GM19397 (cell line): ENCODE measurements around the gene NXPE1.
"Not testable (repeated sequence)": the region's sequence is repeated elsewhere in the genome, so short reads cannot be mapped to it uniquely, and the experiment has no call there.

Source experiments
- ATAC-seq: cut with Tn5 transposase; IDR thresholded peaks from one replicate; pipeline ENCODE4 v1.9.1; 2021; ENCODE audit warnings: mild to moderate bottlenecking, moderate library complexity; ENCODE audit not compliant: unreplicated experiment

Gene NXPE1

DNA sequence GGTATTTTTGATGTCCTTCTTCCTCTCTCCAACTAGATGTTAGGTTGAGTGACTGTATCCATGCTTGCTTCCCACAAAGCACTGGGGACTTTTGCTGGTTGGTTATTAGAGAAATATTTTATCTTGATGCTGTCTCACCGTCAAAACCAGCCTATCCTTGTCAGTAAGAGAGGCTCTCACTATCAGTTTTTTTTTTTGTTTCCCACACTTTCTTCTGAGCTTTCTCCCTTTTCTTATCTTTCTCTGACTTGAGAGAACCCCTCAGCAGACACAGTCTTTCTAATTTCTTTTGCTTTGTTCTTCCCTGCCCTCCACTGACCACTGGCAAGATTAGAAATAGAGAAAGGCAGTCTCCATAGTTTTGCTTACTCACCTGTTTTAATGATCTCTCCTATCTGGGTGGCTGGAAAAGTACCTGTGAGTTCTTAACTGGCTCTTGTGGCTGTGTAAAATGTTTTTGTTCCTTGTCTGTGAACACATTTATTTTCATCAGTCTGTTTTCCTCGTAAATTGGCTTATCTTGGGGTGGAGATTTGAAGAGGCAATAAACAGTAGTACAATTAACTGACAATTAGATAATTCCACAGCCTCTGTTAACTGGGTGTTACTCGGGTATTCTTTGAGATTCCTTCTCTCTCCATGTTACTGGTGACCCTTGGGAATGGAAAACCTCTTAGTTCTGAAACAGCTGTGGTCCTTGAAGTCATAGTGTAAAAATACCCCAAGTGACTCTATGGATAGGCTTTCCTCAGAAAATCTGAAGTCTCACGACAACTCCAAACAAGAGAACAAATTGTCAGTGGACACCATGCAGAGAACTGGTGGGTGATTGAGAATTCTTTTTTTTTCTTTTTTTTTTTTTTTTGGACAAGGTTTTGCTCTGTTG lies at the start of gene NXPE1:
TSS of gene NXPE1 (minus strand) at position 457 of the 886 bp plus-strand sequence. CDS start 8,680 bp downstream, outside the sequence.
- ATAC-seq = no peak

DNA sequence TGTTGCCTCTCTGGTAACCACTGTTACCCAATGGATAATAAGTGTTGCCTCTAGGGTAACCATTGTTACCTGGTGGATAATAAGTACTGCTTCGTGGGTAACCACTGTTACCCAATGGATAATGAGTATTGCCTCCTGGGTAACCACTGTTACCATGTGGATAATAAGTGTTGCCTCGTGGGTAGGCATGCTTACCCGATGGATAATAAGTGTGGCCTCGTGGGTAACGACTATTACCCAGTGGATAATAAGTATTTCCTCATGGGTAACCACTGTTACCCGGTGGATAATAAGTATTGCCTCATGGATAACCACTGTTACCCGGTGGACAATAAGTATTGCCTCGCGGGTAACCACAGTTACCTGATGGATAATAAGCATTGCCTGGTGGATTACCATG lies 49.7 kb upstream of the NXPE1 start:
- no peak for ATAC-seq

DNA sequence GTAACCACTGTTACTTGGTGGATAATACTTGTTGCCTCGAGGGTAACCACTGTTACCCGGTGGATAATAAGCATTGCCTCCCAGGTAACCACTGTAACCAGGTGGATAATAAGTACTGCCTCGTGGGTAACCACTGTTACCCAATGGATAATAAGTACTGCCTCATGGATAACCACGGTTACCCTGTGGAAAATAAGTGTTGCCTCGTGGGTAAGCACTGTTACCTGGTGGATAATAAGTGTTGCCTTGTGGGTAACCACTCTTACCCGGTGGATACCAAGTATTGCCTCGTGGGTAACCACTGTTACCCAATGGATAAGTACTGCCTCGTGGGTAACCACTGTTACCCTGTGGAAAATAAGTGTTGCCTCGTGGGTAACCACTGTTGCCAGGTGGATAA lies 48.9 kb upstream of the NXPE1 start:
- not testable (repeated sequence) for ATAC-seq

DNA sequence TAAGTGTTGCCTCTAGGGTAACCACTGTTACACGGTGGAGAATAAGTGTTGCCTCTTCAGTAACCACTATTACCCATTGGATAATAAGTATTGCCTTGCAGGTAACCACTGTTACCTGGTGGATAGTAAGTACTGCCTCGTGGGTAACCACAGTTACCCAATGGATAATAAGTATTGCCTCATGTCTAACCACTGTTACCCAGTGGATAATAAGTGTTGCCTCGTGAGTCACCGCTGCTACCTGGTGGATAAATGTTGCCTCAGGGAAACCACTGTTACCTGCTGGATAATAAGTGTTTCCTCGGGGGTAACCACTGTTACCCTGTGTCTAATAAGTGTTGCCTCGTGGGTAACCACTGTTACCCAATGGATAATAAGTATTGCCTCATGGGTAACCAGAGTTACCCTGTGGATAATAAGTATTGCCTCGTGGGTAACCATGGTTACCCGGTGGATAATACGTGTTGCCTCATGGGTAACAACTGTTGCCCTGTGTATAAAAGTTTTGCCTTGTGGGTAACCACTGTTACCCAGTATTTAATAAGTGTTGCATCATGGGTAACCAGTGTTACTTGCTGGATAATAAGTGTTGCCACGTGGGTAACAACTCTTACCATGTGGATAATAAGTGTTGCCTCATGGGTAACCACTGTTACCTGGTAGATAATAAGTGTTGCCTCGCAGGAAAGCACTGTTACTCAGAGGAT lies 48.2 kb upstream of the NXPE1 start:
- no peak for ATAC-seq

DNA sequence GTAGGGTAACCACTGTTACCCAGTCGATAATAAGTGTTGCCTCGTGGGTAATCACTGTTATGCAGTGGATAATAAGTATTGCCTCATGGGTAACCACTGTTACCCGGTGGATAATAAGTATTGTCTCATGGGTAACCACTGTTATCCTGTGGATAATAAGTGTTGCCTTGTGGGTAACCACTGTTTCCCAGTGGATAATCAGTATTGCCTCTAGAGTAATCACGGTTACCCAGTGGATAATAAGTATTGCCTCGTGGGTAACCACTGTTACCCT lies 47.1 kb upstream of the NXPE1 start:
- ATAC-seq = not testable (repeated sequence)

DNA sequence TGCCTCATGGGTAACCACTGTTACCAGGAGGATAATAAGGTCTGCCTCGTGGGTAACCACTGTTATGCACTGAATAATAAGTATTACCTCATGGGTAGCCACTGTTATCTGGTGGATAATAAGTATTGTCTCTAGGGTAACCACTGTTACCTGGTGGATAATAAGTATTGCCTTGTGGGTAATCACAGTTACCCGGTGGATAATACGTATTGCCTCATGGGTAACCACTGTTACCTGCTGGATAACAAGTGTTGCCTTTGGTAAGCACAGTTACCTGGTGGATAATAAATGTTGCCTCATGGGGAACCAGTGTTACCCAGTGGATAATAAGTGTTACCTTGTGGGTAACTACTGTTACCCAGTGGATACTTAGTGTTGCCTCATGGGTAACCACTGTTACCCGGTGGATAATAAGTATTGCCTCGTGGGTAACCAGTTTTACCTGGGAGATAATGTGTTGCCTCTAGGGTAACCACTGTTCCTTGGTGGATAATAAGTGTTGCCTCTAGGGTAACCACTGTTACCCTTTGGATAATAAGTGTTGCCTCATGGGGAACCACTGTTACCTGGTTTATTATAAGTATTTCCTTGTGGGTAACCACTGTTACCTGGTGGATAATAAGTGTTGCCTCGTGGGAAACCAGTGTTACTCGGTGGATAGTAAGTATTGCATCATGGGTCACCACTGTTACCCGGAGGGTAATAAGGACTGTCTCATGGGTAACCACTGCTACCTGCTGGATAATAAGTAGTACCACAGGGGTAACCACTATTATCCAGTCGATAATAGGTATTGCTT lies 46.5 kb upstream of the NXPE1 start:
- ATAC-seq = no peak

DNA sequence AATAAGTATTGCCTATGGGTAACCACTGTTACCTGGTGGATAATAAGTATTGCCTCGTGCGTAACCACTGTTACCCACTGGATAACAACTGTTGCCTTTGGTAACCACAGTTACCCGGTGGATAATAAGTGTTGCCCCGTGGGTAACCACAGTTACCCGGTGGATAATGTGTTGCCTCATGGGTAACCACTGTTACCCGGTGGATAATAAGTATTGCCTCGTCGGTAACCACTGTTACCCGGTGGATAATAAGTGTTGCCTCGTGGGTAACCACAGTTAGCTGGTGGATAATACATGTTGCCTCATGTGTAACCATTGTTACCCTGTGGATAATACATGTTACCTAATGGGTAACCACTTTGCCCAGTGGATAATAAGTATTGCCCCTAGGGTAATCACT lies 45.7 kb upstream of the NXPE1 start:
- ATAC-seq = no peak

DNA sequence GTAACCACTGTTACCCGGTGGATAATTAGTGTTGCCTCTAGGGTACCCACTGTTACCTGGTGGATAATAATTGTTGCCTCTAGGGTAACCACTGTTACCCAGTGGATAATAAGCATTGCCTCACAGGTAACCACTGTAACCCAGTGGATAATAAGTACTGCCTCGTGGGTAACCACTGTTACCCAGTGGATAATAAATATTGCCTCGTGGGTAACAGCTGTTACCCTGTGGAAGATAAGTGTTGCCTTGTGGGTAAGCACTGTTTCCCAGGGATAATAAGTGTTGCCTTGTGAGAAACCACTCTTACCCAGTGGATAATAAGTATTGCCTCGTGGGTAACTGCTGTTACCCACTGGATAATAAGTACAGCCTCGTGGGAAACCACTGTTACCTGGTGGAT lies 45.2 kb upstream of the NXPE1 start:
- ATAC-seq = no peak

DNA sequence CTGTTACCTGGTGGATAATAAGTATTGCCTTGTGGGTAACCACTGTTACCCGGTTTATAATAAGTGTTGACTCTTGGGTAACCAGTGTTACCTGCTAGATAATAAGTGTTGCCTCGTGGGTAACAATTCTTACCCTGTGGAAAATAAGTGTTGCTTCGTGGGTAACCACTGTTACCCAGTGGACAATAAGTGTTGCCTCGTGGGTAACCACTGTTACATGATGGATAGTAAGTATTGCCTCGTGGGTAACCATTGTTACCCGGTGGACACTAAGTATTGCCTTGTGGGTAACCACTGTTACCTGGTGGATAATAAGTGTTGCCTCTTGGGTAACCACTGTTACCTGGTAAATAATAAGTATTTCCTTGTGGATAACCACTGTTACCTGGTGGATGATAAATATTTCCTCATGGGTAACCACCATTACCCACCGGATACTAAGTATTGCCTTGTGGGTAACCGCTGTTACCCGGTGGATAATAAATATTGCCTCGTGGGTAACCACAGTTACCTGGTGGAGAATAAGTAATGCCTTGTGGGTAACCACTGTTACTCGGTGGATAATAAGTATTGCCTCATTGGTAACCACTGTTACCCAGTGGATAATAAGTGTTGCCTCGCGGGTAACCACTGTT lies 44.6 kb upstream of the NXPE1 start:
- no peak for ATAC-seq

DNA sequence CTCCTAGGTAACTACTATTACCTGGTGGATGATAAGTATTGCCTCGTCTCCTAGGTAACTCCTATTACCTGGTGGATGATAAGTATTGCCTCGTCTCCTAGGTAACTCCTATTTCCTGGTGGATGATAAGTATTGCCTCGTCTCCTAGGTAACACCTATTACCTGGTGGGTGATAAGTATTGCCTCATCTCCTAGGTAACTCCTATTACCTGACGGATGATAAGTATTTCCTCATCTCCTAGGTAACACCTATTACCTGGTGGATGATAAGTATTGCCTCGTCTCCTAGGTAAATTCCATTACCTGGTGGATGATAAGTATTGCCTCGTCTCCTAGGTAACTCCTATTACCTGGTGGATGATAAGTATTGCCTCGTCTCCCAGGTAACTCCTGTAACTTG lies 43.5 kb upstream of the NXPE1 start:
- not testable (repeated sequence) for ATAC-seq

DNA sequence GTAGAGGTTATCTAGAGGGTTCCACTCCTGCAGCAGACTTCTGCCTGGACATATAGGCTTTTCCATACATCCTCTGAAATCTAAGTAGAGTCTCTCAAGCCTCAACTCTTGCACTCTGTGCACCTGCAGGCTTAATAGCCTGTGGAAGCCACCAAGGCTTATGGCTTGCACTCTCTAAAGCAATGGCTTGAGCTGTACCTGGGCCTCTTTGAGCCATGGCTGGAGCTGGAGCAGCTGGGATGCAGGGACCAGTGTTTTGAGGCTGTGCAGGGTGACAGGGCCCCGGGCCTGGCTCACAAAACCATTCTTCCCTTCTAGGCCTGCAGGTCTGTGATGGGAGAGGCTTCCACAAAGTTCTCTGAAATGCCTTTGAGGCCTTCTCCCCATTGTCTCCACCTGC lies 38.8 kb upstream of the NXPE1 start:
- no peak for ATAC-seq

DNA sequence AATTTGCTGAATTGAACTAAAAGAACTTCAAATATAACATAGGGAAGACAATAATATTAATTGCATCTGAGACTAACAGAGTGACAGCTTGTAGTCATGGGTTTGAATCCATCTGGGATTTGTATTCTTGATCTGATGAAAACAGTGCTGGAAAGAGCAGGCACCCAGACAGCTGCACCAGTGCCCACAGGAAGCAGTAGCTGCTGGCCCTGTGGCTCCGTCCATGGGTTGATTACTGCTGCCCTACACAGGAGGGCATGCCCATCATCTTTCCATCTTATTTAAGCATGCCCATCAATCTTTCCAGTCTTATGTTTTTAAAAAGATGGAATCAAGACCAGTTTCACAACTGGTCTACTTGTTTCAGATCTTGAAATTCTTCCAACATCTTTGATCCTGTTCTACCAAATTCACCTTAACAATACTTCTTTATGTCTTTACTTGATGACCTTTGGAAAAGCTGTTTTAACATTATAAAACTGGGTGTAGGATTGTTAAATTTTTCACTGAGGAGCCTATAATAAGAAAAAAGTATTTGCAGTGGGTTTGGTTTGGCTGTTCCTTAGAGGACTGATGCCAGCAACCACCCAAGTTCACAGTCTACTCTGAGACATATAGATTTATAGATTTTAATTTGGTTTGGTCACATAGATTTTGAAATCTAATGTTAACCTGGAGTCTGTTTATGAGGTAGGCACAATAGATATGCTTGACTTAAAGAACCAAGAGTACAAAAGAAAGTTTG lies 36.7 kb upstream of the NXPE1 start:
- ATAC-seq = no peak

DNA sequence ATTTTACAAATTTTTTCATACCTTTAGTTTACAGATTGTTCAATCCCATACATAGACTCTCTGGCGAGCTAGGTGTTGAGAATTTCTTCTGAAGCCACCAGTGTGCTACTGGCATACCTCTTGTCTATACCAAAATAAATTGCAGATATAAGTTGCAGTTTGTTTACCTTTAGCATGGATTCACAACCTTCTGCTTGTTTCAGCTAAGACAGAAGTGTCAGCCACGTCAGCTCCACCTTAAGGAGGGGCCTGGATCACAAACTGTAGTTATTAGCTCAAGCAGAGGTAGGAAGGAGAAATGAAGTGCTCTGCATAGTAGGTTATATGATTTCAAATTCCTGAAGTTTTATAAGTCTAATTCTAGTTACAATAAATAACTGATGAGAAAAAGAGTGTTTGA lies 35.9 kb upstream of the NXPE1 start, which contains the start of gene NXPE4:
TSS of gene NXPE4 (minus strand) at position 216 of the 400 bp plus-strand sequence. CDS start 1,027 bp downstream, outside the sequence.
- ATAC-seq = no peak

DNA sequence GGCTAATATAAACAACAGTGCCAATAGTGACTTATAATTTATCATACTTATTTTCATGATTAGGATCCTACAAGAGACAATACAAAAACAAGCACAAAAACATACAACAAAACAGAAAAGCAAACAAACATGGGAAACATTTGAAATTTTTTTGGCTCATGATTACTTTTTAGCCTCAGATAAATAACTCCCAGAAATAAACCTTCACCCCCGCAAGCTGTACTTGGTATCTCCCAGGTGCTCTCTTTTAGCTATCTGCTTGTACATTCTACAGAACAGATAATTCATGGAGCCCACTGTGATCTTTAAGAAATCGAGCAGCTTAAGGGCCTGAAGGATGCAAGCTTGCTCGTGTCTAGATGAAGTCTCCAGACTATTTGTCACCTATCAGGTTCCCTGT lies 35.0 kb upstream of the NXPE1 start:
- ATAC-seq = no peak

DNA sequence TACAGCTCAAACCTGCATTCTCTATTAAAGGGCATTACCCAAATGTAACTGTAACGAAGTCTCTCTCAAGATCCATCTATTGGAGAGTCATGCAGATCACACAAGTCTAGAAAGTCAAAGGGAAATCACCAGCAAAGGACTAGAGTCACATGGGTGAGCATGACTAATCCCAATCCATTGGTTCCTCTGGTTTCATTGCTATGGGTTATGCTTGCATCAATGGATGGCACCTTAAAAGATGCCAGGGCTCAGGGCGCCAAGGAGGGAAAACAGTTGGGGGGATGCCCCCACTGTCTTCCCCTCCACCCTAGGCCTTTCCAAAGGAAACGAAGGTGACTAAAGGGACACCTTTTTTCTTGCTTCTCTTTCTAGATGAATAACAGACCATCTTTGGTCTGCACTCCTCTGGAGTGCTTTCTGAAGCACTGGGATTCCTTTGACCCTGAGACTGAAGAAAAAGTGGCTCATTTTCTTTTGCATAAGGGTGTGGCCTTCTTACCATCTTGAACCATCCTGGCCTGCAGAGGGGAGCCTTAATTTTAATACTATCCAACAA lies 27.8 kb upstream of the NXPE1 start:
- ATAC-seq = no peak

DNA sequence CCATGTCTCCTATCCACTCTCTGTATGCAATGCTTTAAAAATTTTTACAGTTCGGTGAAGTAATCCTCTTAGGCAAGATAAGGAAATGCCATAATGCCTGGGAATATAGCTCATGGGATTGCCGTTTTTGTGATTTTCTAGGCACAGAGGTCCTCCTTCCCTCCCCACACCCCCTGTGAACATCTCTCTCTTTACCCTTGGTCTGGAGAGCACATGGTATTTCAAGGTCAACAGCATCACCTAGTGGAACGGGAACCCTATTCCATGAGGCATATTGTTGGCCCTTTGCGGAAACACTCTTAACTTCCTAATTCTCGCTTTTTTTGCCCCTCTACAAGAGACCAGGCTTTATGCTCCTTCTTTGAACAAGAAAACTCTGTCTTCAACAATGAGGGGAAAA lies 27.1 kb upstream of the NXPE1 start:
- no peak for ATAC-seq

DNA sequence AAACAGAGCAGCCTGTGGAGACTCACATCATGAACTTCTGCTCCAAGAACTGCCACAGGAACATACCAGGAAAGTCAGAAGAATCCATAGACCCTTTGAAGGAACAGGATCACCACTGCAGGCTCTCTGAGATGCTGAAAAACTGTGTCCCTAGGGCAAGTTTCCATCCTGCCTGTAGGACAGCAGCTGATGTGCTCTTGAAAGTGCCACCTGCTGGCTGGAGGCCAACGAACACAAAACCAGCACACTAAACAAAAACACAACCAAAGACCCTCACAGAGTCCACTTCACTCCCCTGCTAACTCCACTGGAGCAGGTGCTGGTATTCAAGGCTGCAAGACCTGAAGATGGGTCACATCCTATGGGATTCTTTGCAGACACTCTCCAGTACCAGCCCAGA lies 12.0 kb upstream of the NXPE1 start:
- no peak for ATAC-seq

DNA sequence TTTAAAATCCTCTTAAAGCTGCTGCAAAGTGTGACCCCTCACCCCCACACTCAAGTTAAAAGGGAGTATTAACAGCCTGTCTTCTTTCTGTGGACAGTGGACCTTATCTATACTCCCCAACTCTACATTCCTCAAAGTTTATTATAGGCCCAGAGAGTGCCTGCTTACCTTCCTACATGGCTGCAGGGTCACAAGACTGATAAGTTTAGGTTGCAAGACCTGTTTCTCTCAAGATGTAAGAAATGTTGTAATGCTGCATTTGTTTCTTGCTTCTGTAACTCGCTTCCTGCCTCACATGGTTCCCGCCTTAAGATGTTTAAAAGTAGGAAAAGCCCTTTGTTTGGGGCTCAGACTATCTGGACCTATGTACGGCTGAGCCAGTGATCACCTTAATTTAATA lies 10.1 kb upstream of the NXPE1 start:
- ATAC-seq = no peak

DNA sequence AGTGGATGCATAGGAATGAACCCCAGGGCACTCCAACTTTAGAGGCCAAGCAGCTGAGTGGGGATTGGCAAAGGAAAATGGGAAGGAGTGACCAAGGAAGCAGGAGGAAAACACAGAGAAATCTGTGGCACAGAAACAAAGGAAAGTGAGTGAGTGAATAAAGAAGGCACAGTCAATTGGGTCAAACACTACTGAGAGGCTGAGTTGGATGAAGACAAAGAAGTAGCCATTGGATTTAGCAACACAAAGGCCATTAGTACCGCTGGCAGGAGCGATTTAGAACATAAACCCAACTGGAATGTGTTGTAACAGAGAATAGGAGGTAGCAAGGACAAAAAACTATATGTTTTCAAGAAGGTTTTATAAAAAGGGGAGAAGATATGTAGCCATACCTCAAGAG lies 6.6 kb upstream of the NXPE1 start:
- ATAC-seq = no peak

DNA sequence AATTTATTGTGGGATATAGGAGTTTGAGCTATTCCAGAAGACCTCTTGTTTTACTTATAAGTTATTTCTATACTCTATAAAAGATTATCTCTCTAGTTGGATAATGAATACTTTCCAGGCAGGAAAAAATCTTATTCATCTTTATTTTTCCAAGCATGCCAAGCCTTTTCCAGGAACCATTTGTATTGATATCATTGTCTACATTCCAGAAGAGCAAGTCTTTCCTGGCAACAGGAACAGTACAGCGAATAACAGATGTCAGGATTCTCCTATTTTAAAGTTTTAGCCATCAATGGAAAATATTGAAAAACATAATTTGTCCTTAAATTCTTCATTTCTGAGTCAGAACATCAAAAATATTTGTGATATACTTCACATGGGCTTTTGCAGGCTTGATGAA lies 5.2 kb upstream of the NXPE1 start:
- ATAC-seq = no peak
